Stimulated activated CD4-positive, alpha-beta T cell treated with anti-CD3 and anti-CD28 coated beads, TNF-alpha, amount 100 ng/mL, for 4 hours (primary cell): ENCODE results near the gene JADE2.
A peak's percentile ranks its signal among the peaks of the same experiment; 100 is the strongest.

Experiments used
- DNase-seq, 3 experiments: peaks; one replicate each; pipeline ENCODE4 v3.0.0-alpha.2; 2020; ENCODE audit warnings: low read depth in 3 of 3

The JADE2 gene

DNA sequence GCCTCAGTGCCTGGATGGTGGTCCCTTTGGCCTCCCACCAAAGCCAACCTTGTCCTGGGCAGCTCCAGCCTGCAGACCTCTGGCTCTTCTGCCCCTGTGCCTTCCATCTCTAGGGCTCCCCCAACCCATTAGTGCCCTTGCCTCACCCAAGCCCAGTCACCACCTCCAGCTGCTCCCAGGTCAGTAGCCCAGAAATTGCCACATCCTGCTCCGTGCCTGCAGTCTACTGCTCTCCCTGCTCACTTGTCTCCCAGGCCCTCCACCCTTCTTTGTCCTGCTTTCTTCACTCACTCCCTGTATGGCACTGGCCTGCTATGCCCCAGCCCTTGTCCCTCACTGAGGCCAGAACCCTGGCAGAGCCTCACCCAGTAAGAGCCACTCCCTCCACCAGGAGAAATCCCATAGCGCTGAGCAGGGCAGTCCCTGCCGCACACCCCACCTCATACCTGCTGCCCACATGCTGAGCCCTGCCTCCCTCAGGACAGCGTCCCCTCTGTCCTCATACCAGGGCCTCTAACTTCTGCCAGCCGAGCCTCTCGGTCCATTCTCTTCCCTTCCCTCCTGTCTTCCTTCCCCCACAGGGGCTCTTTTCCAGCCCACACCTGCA is 44.4 kb downstream of the JADE2 start:
- no peak for DNase-seq

DNA sequence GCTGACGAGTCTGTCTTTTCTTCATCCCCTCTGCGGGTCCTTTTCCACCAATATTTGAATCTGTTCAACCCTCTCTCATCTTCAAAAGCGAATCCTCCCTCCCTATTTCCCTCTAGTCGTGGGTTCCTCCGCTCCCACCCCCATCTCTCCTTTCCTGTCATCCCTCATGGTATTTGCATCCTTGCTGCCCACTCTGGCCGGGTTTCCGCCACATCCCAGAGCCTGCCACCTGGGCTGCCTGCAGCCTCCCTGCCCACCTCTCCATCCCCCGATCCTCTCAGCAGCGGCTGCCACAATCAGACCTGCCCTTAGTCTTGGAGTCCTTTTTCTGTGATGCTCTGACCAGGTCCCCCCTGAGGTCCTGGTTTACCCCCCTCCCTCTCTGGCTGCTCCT is 44.9 kb downstream of the JADE2 start:
- no peak for DNase-seq

DNA sequence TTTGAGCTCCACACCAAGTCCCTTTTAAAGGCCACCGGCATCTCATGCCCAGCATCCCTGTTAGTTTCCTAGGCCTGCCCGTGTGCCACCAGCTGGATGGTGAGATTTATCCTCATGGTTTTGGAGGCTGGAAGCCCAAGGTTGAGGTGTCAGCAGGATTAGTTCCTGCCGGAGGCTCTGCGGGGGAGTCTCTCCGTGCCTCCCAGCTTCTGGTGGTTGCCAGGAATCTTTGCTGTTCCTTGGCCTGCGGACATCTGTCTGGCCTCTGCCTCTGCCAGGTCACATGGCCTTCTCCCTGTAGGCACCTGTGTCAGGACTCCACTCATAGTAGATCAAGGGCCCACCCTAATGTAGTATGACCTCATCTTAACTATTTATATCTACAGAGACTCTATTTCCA is 45.4 kb downstream of the JADE2 start:
- no peak for DNase-seq

DNA sequence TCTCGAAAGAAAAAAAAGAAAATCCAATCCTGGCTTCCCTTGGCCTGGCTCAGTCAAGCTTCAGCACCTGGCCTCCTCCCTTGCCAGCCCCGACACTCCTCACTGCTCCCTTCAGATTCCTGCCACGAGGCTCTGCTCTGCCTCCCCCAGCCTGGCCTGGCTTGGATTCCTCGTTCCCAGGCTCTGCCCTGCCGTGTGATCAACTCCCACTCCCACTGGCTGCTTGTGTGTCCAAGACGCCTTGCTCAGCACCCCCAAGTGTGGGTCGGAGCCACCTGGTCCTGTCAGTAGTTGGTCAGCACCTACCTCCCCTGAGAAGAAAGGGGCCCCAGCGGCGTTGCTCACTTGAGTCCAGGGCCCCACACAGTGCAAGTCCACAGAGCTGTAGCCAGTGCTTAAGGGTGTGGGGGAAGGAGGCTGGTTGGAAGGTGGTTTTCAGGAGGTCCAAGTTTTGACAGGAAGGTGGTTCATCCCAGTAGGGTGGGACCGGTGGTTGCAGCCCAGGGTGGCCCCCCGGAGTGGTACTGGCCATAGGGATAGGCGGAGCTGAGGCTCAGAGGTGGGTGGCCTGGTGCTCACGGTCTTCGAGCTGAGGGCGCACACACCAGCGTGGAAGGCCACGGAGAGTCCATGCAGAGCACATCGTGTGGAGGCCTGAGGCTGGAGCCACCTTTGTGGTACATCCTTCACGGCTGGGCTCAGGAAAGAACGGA is 46.4 kb downstream of the JADE2 start:
- no peak for DNase-seq

DNA sequence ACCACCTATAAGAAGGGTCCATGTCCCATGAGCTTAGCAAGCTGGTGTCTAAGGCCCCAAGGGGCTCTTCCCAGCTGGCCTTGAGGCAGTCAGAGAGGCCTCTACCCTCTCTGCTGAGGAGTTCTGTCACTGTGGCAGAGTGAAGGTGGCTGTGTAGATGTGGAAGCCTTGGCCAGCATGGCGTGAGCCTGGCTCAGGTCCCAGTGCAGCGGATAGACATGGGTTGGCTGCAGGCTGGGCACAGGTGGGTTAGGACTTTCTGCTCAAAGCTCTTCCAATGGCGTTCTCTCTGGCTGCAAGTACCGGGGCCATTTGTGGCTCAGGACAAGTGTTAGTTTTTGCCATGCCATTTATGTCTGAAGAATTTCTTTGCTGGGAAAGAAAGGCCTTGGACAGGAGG is 47.3 kb downstream of the JADE2 start:
- DNase-seq, result no peak

DNA sequence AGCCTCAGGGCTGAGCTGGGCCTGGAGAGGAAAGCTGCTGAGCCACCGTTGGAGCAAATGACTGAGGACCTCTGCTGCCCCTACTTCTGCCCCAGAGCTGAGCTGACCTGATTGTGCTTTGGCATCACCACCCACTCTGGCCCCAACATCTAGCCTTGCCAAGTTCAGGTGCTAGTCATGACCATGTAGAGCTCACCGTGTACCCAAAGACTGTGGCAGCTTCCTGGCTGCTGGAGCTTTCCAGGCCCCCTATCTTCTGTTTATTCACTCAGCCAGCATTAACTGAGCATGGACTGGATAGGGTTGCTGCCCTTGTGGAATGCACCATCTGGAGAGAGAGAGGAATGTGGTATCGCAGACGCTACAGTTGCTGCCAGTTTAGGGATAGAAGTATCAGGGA is 49.1 kb downstream of the JADE2 start:
- DNase-seq, result no peak

DNA sequence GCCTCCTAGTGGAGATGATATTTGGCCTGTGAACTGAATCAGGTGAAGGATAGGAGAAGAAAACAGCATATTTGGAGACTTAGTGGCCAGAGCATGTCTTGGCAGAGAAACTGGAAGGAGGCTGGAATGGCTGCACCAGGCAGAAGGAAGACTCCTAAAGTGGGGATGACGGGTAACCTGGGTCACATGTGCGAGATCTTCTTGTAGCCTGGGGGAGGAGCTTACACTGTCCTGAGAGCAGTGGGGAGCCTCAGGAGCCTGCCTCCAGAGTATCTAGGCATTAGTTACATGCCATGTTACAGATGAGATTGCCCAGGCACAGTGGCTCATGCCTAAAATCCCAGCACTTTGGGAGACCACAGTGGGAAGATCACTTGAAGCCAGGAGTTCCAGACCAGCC is 49.8 kb downstream of the JADE2 start:
- DNase-seq, result no peak

DNA sequence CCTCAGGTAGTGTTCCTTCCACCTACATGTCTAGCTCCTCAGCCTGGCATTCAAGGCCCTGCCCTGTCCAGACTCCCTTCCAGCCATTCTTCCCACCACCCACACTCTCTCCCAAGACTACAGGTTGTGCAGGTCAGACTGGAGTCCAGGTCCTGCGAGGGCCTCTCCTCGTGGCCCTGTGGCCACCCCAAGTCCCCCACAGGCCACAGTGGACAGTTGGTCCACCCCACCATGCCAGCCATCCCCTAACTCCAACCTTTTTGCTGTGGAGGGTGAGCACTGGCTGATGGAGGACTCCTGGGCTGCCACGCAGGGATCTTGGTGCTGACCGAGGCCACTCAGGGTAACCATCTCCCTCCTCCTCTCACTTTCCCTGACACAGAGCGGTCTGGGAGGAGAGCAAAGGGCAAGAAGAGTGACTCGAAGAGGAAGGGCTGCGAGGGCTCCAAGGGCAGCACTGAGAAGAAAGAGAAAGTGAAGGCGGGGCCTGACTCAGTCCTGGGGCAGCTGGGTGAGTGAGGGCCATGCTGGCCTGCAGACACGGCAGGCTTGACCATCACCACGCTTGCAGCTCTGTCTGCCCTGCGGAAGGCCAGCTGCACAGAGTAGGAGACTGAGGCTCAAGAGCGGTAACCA is 51.0 kb downstream of the JADE2 start:
- DNase-seq, result no peak

DNA sequence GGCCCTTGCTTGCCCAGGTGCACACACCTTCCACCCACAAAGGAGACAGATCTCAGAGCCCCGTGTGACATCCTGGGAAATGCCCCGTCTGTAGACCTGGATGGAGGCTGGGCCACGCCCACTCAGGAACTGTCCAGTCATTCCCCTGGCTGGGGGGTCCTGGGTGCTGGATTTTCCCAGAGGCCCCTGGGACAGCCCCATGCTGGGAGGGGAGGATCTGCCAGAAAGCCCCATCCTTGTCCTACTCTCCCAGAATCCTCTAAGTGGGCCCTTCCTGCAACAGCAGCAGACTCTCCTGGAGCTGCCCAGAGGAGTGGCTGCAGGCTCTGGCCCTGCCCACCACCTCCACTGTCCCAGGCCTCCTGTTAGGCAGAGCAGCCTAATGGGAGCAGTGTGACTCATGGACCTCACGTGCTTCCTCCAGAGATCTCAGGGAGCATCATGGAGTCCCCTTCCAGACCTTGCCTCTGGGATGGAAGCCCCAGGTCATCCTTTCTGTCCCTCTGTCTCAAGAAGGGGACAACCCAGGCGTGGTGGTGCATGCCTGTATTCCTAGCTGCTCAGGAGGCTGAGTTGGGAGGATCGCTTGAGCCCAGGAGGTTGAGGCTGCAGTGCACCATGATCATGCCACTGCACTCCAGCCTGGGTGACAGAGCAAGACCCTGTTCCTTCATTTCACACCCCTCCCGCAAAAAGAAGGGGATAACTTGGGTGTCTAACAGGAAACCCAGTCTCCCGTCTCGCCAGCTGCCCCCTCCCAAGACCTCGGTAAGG is 51.7 kb downstream of the JADE2 start:
- no peak for DNase-seq

DNA sequence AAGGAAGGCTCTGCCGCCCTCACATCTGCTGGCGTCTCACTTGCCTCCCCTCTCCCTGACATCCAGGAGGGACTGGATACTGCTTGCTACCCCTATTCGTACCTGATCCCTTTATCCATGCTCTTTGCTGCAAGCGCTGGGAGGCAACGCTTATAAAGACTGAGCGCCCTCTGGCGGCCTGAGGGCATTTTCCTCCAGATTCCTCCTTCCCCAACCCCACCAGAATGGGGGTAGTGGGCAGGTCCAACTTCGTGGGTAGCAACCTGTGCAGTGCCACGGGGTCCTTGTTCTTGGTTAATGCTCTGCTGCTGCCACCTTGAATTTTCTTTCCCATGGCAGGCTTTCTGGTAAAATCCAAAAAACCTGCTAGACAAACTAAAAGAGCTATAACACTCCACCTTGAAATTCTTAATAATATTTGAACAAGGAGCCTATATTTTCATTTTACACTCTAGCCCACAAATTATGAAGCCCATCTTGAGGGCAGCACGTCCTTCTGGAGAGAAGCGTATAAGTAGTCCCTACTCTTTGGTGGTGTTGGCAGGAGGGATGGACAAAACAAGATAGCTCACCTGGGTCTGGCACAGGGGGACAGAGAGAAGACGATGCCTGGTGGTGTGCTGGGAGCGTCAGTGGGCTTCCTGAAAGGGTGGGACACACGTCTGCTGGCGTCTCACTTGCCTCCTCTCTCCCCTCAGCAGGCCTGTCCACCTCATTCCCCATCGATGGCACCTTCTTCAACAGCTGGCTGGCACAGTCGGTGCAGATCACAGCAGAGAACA is 52.5 kb downstream of the JADE2 start:
- peak; percentile 50 to 68 (median 61) for DNase-seq

DNA sequence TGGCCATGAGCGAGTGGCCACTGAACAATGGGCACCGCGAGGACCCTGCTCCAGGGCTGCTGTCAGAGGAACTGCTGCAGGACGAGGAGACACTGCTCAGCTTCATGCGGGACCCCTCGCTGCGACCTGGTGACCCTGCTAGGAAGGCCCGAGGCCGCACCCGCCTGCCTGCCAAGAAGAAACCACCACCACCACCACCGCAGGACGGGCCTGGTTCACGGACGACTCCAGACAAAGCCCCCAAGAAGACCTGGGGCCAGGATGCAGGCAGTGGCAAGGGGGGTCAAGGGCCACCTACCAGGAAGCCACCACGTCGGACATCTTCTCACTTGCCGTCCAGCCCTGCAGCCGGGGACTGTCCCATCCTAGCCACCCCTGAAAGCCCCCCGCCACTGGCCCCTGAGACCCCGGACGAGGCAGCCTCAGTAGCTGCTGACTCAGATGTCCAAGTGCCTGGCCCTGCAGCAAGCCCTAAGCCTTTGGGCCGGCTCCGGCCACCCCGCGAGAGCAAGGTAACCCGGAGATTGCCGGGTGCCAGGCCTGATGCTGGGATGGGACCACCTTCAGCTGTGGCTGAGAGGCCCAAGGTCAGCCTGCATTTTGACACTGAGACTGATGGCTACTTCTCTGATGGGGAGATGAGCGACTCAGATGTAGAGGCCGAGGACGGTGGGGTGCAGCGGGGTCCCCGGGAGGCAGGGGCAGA is 53.3 kb downstream of the JADE2 start:
- no peak for DNase-seq

DNA sequence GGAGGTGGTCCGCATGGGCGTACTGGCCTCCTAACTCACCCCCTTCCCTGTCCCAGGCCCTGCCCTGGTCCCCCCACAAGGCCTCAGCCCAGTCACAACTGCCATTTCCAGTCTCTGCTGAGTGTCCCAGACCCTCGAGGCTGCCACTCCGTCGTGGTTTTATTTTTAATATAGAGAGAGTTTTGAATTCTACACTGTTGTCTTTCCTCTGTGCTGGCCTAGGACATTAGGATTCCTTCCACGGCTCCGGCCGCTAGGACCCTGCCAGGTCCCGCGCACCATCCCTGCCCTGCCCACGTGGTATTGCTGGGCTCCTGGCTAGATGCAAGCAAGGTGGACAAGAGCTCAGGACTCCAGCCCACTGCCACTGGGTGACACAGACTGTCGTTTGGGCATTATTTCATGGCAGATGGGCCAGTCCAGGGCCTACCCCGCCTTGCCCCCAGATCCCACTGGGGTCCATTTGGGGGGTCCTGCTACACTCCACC is 53.9 kb downstream of the JADE2 start:
- no peak for DNase-seq

DNA sequence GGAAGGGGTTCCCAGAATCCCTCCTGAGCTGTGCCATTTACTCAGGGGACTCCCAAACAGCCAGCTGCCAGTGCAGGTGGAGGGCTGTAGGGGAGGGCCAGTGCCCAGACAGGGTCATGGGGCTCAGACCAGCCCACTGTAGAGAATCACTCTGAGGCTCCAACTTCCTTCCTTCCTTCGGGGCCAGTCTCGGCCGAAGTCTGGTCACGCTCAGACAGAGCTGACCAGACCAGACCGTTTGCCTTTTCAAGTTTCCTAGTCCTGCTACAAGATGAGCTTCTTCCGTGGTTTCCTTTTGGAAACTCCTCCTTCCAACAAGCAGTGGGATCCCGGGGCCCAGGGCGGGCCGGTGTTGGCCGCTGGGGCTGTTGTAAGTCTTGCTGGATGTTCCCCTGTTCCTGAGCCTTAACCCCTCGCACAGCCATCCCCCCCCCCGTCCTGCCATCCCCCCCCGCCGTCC is 54.6 kb downstream of the JADE2 start:
- DNase-seq, result no peak

DNA sequence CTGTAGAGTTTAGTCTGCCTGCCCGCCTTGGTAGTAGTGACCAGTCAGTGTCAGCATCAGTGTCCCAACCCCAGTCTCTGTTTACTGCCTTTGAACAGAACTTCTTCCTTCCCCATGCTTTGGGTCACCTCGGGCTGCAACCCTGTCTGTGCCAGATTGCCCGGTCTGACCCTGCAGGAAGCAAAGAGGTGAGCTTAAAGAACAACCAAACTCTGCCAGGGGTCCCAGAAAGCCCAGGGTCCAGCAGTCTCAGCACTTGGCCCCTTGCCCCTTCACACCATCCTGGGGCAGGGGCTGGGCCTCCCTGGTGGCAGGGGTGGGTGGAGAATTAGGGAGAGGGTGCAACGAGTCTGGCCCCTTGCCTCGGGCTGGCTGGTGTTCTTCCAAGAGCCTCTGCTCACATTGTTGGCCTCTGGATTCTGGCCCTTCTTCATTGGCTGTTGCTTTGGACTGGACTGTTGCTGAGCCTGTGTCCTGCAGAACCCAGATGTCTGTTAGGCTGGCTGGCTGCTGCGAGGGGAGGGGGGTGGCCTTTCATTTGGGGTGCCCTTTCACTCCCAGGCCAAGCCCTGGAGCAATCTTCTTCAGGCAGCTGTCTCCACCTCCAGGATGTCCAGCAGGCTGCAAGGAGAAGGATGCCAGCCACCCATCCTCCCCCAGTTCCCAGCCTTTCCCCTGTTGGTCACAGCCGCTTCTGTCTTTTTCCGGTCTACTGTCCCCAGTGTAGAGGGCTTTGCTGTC is 55.9 kb downstream of the JADE2 start:
- no peak for DNase-seq

DNA sequence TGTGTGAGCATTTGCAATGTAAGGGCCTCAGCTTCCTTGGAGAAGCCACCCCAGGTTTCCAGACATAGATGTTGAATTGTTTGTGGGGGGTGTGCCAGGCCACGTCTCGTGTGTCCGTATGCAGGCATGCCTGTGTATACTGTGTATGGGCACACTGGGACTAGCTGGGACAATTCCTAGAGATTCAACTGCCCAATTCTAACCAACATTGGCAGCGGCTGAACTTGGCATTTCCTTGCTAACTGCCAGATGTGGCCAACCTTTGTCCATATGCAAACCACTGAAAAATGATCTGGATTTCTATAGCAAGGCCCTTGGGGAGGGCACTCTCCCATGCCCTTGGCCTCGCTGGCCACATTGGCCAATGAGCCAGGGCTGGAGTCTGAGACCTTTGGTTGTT is 56.8 kb downstream of the JADE2 start:
- no peak for DNase-seq

DNA sequence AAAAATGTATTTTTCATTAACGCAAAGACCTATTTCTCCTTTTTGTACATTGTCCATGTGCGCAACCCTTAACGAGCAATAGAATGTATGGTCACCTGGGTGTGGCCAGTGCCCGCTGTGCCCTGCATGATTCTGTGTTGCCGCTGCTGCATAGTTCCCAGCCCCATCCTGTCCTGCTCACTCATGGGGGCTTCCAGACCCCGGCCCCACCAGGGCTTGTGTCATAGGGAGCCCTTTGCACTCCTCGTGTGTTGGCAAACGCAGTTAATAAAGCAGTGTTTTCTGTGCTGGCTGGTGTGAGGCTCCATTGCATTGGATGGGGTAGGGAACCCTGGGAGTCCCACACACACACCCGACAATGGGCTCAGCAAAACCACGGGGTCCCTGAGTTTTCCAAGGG is 57.5 kb downstream of the JADE2 start:
- DNase-seq, result no peak

DNA sequence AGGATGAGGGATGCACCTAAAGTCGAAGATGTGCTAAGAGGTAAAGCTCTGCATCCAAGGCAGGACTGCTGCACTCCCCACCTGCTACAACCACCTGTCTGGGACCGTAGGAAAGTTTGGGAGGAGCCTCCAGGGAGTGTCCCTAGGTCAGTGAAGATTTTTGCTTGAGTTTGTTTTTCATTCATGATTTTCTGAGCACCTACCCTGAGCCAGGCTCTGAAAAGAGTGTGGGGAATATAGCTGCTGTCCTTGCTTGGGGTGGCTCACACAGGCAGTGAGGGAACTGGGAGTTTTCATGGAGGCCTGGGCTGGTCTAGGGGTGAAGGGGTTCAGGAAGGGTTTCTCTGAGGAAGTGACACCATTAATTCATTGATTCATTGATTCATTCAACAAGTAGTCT is 58.3 kb downstream of the JADE2 start:
- DNase-seq, result no peak

DNA sequence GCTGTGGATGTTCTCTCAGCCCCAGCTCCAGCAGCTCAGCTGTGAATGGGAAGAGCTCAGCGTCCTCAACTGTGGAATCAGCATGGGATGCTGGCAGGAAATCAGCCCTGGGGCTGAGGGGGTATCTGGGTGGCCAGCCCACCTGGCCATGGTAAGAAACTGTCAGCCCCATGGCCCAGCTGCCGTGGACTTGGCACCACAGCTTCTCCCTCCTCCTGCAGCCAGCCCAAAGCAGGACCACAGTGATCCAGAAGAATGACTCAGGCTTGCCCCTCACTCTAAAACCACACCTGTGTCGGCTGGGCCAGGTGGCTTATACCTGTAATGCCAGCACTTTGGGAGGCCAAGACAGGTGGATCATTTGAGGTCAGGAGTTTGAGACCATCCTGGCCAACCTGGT is 59.2 kb downstream of the JADE2 start:
- DNase-seq, result no peak

DNA sequence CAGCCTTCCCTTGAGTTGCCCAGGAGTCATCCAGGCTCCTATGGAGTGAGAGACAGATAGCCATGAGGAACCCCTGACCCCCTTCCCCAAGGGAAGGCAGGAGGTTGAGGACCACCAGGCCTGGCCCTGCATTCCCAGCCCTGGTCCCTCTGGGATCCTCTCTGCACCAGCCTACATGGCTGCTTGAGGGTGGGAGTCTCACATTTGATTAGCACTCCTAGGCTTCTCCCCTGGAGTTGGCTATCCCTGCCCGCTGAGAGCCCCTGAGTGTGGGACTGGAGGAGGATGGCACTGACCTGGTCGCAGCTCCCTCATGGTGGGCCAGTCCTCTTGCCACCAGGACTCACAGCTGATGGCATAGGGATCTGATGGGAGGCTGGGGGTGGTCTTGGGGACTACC is 60.5 kb downstream of the JADE2 start:
- no peak for DNase-seq

DNA sequence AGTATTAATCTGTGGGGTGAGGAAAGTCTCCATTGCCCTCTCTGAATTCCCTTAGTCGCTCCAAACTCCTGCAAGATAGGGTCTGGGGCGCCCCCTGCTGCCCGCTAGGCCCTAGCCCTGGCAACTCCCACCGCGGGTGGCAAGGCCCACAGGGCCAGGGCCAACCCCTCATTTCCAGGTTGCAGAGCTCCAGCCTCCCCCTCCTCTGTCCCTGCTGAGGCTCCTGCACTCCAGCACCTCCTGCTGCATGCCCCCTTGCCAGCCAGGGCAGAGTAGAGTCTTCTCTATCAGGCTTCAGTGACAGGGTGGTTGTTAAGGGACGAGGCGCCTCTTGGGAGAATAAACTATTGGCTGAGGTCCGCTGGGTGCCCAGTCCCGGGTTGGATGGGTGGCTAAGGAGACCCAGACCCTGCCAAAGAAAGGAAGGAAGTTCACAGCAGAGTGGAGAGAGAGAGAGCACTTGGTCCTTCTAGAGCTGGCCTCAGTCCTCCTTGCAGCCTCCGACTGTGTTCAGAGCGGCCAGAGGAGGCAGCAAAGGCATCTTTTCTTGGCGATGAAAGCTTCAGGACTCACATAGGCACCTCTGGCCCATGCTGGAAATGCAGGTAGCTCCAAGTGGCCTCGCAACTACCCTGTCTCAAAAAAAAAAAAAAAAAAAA is 61.5 kb downstream of the JADE2 start:
- DNase-seq, result peak; percentile 63 to 83 (median 69)
